HEK293 (cell line): ENCODE measurements around the gene ERF.

Experiments used
- CTCF ChIA-PET: fragments of 350-600 bp; formaldehyde crosslinking; extraction: SDS; loops from one replicate; lab custom pipeline; 2021; ENCODE audit warnings: antibody characterized with exemption; lab: Yijun Ruan, JAX
- POLR2A ChIA-PET: fragments of 300-600 bp; formaldehyde crosslinking; extraction: SDS; loops from one replicate; lab custom pipeline; 2020; ENCODE audit warnings: antibody characterized with exemption, inconsistent platforms; lab: Yijun Ruan, JAX
- H3K27ac ChIP-seq: fragments of 200-500 bp; sonication (Bioruptor generic); 2 replicates; pipeline ENCODE4 v1.5.1; 2014; ENCODE audit warnings: low read depth, low read length, control low read depth, inconsistent platforms; ENCODE audit errors: extremely low read depth
- H3K36me3 ChIP-seq, 2 experiments: fragments of 200-500 bp in 1 of 2; sonication (Bioruptor generic) in 1 of 2; 1 replicate in 1 of 2; 2 replicates in 1 of 2; pipeline ENCODE4 v1.5.1; 2014 to 2017; ENCODE audit warnings: inconsistent platforms in 2 of 2, low read length in 2 of 2; ENCODE audit not compliant: control insufficient read depth in 2 of 2, insufficient read depth in 1 of 2
- H3K4me1 ChIP-seq: fragments of 200-500 bp; sonication (Bioruptor generic); 2 replicates; pipeline ENCODE4 v1.5.1; 2014; ENCODE audit warnings: mild to moderate bottlenecking, low read length, inconsistent platforms; ENCODE audit not compliant: control insufficient read depth, insufficient read depth
- H3K4me3 ChIP-seq: 2 replicates; pipeline ENCODE4 v1.5.1; 2011; ENCODE audit warnings: low read depth, mild to moderate bottlenecking, control low read depth, low read length, moderate library complexity
- H3K9me3 ChIP-seq: fragments of 200-500 bp; sonication (Bioruptor generic); 2 replicates; pipeline ENCODE4 v1.5.1; 2014; ENCODE audit warnings: low read depth, low read length, inconsistent platforms; ENCODE audit not compliant: control insufficient read depth, insufficient read depth
- ATF2 ChIP-seq: fragments of 450-650 bp; formaldehyde crosslinking; IDR thresholded peaks from 2 replicates; pipeline ENCODE4 v1.5.1; 2016; ENCODE audit warnings: missing biosample characterization, missing genetic modification characterization, low read depth
- BCL6B ChIP-seq: fragments of 450-650 bp; formaldehyde crosslinking; IDR thresholded peaks from 2 replicates; pipeline ENCODE4 v1.5.1; 2017; ENCODE audit warnings: missing biosample characterization, missing genetic modification characterization
- GFI1B ChIP-seq: fragments of 450-650 bp; formaldehyde crosslinking; IDR thresholded peaks from 2 replicates; pipeline ENCODE4 v1.5.1; 2016; ENCODE audit warnings: missing biosample characterization, missing genetic modification characterization
- INSM2 ChIP-seq: fragments of 450-650 bp; formaldehyde crosslinking; IDR thresholded peaks from 2 replicates; pipeline ENCODE4 v1.5.1; 2016; ENCODE audit warnings: missing biosample characterization, missing genetic modification characterization
- KLF16 ChIP-seq: fragments of 450-650 bp; formaldehyde crosslinking; IDR thresholded peaks from 2 replicates; pipeline ENCODE4 v1.5.1; 2017; ENCODE audit warnings: missing biosample characterization, missing genetic modification characterization
- SP2 ChIP-seq: fragments of 450-650 bp; formaldehyde crosslinking; IDR thresholded peaks from 2 replicates; pipeline ENCODE4 v1.5.1; 2016; ENCODE audit warnings: missing biosample characterization, missing genetic modification characterization
- ZNF146 ChIP-seq: fragments of 450-650 bp; formaldehyde crosslinking; IDR thresholded peaks from 2 replicates; pipeline ENCODE4 v1.5.1; 2016; ENCODE audit warnings: missing biosample characterization, missing genetic modification characterization
- ZNF223 ChIP-seq: fragments of 450-650 bp; formaldehyde crosslinking; IDR thresholded peaks from 2 replicates; pipeline ENCODE4 v1.5.1; 2016; ENCODE audit warnings: missing biosample characterization, missing genetic modification characterization
- ZNF311 ChIP-seq: fragments of 450-650 bp; formaldehyde crosslinking; IDR thresholded peaks from 2 replicates; pipeline ENCODE4 v1.5.1; 2017; ENCODE audit warnings: missing biosample characterization, missing genetic modification characterization, borderline replicate concordance
- ZNF362 ChIP-seq: fragments of 450-650 bp; formaldehyde crosslinking; IDR thresholded peaks from 2 replicates; pipeline ENCODE4 v1.5.1; 2016; ENCODE audit warnings: missing biosample characterization, missing genetic modification characterization
- ZNF37A ChIP-seq: fragments of 450-650 bp; IDR thresholded peaks from 2 replicates; pipeline ENCODE4 v1.5.1; 2018; ENCODE audit warnings: missing biosample characterization, missing genetic modification characterization
- ZNF426 ChIP-seq: fragments of 450-650 bp; formaldehyde crosslinking; IDR thresholded peaks from 2 replicates; pipeline ENCODE4 v1.5.1; 2017; ENCODE audit warnings: missing biosample characterization, missing genetic modification characterization, mild to moderate bottlenecking, inconsistent platforms, moderate library complexity
- ZNF473 ChIP-seq: fragments of 450-650 bp; formaldehyde crosslinking; IDR thresholded peaks from 2 replicates; pipeline ENCODE4 v1.5.1; 2017; ENCODE audit warnings: missing biosample characterization, missing genetic modification characterization
- ZNF48 ChIP-seq: fragments of 450-650 bp; formaldehyde crosslinking; IDR thresholded peaks from 2 replicates; pipeline ENCODE4 v1.5.1; 2016; ENCODE audit warnings: missing biosample characterization, missing genetic modification characterization
- ZNF768 ChIP-seq: fragments of 450-650 bp; formaldehyde crosslinking; IDR thresholded peaks from 2 replicates; pipeline ENCODE4 v1.5.1; 2018; ENCODE audit warnings: missing biosample characterization, mild to moderate bottlenecking, missing genetic modification characterization
- ZNF791 ChIP-seq: fragments of 450-650 bp; formaldehyde crosslinking; IDR thresholded peaks from 2 replicates; pipeline ENCODE4 v1.5.1; 2016; ENCODE audit warnings: missing biosample characterization, missing genetic modification characterization
- ZSCAN16 ChIP-seq: fragments of 450-650 bp; formaldehyde crosslinking; IDR thresholded peaks from 2 replicates; pipeline ENCODE4 v1.5.1; 2016; ENCODE audit warnings: missing biosample characterization, missing genetic modification characterization
- TF ChIP-seq, protein P1 (sequence below): fragments of 450-650 bp; formaldehyde crosslinking; IDR thresholded peaks from 2 replicates; pipeline ENCODE4 v1.5.1; 2016; ENCODE audit warnings: missing biosample characterization, missing genetic modification characterization
- TF ChIP-seq, protein P2 (sequence below): fragments of 450-650 bp; formaldehyde crosslinking; IDR thresholded peaks from 2 replicates; pipeline ENCODE4 v1.5.1; 2016; ENCODE audit warnings: missing biosample characterization, missing genetic modification characterization, borderline replicate concordance

The ERF gene

GRCh38 chr19:42208612-42209011 is 46.3 kb downstream of the ERF start:
- no peak overlapping the region for H3K4me3 ChIP-seq
- no peaks in the 10 kb centered on the region for H3K4me1 ChIP-seq
- POLR2A ChIA-PET = interaction anchor here (2.8 kb wide), 1 partner anchor 8 kb away, joined by 20 read pairs; the partner anchor contains the start of gene DEDD2
- peaks cover 86 to 100% of the 10 kb centered on the region in 2 experiments for H3K36me3 ChIP-seq
- H3K9me3 ChIP-seq = no peaks in the 10 kb centered on the region
- CTCF ChIA-PET = interaction anchor here (0.7 to 1.6 kb wide), 2 partner anchors 71 to 100 kb away, joined by 3 to 5 read pairs; no protein-coding TSS in a partner anchor
- no peak overlapping the region for H3K27ac ChIP-seq
- TF ChIP-seq ZNF362 (tag by site-specific recombination) (no peak), SP2 (tag by site-specific recombination) (no peak), ZNF37A (tag by site-specific recombination) (no peak), ZNF426 (tag by site-specific recombination) (no peak), ZNF473 (tag by site-specific recombination) (no peak), ZNF223 (tag by site-specific recombination) (no peak), INSM2 (tag by site-specific recombination) (no peak), BCL6B (tag by site-specific recombination) (no peak), ZNF48 (tag by site-specific recombination) (no peak), KLF16 (tag by site-specific recombination) (no peak), ZNF768 (tag by site-specific recombination) (no peak), ZNF146 (no peak), ZNF311 (tag by site-specific recombination) (no peak), ZNF791 (tag by site-specific recombination) (no peak), ZSCAN16 (tag by site-specific recombination) (no peak), GFI1B (tag by site-specific recombination) (no peak), ATF2 (tag by site-specific recombination) (no peak)
- TF ChIP-seq, protein P1, sequence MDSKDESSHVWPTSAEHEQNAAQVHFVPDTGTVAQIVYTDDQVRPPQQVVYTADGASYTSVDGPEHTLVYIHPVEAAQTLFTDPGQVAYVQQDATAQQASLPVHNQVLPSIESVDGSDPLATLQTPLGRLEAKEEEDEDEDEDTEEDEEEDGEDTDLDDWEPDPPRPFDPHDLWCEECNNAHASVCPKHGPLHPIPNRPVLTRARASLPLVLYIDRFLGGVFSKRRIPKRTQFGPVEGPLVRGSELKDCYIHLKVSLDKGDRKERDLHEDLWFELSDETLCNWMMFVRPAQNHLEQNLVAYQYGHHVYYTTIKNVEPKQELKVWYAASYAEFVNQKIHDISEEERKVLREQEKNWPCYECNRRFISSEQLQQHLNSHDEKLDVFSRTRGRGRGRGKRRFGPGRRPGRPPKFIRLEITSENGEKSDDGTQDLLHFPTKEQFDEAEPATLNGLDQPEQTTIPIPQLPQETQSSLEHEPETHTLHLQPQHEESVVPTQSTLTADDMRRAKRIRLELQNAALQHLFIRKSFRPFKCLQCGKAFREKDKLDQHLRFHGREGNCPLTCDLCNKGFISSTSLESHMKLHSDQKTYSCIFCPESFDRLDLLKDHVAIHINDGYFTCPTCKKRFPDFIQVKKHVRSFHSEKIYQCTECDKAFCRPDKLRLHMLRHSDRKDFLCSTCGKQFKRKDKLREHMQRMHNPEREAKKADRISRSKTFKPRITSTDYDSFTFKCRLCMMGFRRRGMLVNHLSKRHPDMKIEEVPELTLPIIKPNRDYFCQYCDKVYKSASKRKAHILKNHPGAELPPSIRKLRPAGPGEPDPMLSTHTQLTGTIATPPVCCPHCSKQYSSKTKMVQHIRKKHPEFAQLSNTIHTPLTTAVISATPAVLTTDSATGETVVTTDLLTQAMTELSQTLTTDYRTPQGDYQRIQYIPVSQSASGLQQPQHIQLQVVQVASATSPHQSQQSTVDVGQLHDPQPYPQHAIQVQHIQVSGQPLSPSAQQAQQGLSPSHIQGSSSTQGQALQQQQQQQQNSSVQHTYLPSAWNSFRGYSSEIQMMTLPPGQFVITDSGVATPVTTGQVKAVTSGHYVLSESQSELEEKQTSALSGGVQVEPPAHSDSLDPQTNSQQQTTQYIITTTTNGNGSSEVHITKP (tag by site-specific recombination) = no peak
- TF ChIP-seq, protein P2, sequence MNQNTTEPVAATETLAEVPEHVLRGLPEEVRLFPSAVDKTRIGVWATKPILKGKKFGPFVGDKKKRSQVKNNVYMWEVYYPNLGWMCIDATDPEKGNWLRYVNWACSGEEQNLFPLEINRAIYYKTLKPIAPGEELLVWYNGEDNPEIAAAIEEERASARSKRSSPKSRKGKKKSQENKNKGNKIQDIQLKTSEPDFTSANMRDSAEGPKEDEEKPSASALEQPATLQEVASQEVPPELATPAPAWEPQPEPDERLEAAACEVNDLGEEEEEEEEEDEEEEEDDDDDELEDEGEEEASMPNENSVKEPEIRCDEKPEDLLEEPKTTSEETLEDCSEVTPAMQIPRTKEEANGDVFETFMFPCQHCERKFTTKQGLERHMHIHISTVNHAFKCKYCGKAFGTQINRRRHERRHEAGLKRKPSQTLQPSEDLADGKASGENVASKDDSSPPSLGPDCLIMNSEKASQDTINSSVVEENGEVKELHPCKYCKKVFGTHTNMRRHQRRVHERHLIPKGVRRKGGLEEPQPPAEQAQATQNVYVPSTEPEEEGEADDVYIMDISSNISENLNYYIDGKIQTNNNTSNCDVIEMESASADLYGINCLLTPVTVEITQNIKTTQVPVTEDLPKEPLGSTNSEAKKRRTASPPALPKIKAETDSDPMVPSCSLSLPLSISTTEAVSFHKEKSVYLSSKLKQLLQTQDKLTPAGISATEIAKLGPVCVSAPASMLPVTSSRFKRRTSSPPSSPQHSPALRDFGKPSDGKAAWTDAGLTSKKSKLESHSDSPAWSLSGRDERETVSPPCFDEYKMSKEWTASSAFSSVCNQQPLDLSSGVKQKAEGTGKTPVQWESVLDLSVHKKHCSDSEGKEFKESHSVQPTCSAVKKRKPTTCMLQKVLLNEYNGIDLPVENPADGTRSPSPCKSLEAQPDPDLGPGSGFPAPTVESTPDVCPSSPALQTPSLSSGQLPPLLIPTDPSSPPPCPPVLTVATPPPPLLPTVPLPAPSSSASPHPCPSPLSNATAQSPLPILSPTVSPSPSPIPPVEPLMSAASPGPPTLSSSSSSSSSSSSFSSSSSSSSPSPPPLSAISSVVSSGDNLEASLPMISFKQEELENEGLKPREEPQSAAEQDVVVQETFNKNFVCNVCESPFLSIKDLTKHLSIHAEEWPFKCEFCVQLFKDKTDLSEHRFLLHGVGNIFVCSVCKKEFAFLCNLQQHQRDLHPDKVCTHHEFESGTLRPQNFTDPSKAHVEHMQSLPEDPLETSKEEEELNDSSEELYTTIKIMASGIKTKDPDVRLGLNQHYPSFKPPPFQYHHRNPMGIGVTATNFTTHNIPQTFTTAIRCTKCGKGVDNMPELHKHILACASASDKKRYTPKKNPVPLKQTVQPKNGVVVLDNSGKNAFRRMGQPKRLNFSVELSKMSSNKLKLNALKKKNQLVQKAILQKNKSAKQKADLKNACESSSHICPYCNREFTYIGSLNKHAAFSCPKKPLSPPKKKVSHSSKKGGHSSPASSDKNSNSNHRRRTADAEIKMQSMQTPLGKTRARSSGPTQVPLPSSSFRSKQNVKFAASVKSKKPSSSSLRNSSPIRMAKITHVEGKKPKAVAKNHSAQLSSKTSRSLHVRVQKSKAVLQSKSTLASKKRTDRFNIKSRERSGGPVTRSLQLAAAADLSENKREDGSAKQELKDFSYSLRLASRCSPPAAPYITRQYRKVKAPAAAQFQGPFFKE = no peak
